Measurements from ENCODE around the gene NKD2. TPM values are rescaled to one million over a fixed set of nuclear protein-coding genes. Genes with fewer than 3 reads are reported as not detected.

Gene NKD2
- total RNA-seq, 1 experiment from 2014 or later, result 20.4 TPM

DNA sequence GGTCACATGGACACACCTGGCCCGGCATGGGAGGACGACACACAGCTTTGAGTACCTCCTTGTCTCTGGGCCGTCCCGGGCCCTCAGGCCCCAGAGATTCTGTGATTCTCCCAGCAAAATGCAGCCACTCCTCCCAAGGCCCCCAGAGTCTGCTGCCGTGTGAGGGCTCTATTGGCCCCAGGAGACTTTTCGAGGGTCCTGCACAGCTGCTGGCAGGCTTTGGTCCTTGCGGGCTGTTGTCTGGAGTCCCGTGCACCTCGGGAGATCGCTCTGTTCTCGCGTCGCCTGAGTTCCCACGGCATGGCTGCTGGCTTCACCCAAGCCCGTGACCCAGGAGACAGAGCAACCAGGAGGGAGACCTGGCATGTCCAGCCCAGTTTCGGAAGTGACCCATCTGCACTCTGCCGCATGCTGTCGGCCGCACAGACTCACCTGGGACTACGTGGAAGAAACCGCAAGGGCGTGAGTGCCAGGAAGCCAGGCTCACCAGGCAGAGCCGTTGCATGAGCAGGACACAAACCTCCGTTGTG, 46.8 kb upstream of the NKD2 start:
- H3K27ac ChIP-seq (ENCODE audit: low read depth, low read length), result no peak overlapping the region
- H3K4me2 ChIP-seq (ENCODE audit: low read length), result no peak overlapping the region
- BruUV-seq (replicated peaks), result no TSS peak
- no peaks in the 10 kb centered on the region for H3K79me2 ChIP-seq (ENCODE audit: insufficient read depth, low read length)
- DNase-seq (ENCODE audit: low read depth, low spot score), result no peak
- ChIA-PET CTCF (no interaction called here), POLR2A (no interaction called here), RAD21 (ENCODE audit: low non-redundant PET in 1 of 2, low total read pairs in 2 of 2, uncharacterized antibody in 2 of 2, unreplicated experiment in 2 of 2) (no interaction called here)
- H3K4me1 ChIP-seq (ENCODE audit: control insufficient read depth in 1 of 2, insufficient read depth in 2 of 2, low read length in 2 of 2), result peaks cover 9 to 25% of the 10 kb centered on the region in 2 experiments
- intact Hi-C loops (cut with micrococcal nuclease), result no loop called here
- TF ChIP-seq ATF3 (IDR thresholded peaks at IDR 0.05) (no peak), CBX3 (IDR thresholded peaks at IDR 0.05; ENCODE audit: low read depth) (no peak), ELF1 (IDR thresholded peaks at IDR 0.05; ENCODE audit: borderline replicate concordance, low read depth) (no peak), RAD21 (IDR thresholded peaks at IDR 0.05; ENCODE audit: low read depth) (no peak), ZNF274 (IDR thresholded peaks at IDR 0.05; ENCODE audit: low read depth, low read length) (no peak), TCF7L2 (IDR thresholded peaks at IDR 0.05; ENCODE audit: borderline replicate concordance, extremely low read depth, insufficient read depth, insufficient read length) (no peak), CEBPB (IDR thresholded peaks at IDR 0.05; ENCODE audit: low read depth) (no peak), JUND (IDR thresholded peaks at IDR 0.05) (no peak), EGR1 (IDR thresholded peaks at IDR 0.05; ENCODE audit: low read depth) (no peak), SP1 (IDR thresholded peaks at IDR 0.05; ENCODE audit: low read depth) (no peak), ZBTB33 (IDR thresholded peaks at IDR 0.05; ENCODE audit: extremely low read depth, insufficient replicate concordance, low read length) (no peak), EZH2phosphoT487 (IDR thresholded peaks at IDR 0.05; ENCODE audit: borderline replicate concordance) (no peak), POLR2A (IDR thresholded peaks at IDR 0.05; ENCODE audit: borderline replicate concordance, extremely low read depth, insufficient read depth, insufficient read length) (no peak), SRF (IDR thresholded peaks at IDR 0.05; ENCODE audit: low read depth) (no peak), EZH2 (IDR thresholded peaks at IDR 0.05) (no peak), ZFX (IDR thresholded peaks at IDR 0.05) (no peak), FOSL1 (IDR thresholded peaks at IDR 0.05; ENCODE audit: low read depth) (no peak)
- TF ChIP-seq, protein P1, sequence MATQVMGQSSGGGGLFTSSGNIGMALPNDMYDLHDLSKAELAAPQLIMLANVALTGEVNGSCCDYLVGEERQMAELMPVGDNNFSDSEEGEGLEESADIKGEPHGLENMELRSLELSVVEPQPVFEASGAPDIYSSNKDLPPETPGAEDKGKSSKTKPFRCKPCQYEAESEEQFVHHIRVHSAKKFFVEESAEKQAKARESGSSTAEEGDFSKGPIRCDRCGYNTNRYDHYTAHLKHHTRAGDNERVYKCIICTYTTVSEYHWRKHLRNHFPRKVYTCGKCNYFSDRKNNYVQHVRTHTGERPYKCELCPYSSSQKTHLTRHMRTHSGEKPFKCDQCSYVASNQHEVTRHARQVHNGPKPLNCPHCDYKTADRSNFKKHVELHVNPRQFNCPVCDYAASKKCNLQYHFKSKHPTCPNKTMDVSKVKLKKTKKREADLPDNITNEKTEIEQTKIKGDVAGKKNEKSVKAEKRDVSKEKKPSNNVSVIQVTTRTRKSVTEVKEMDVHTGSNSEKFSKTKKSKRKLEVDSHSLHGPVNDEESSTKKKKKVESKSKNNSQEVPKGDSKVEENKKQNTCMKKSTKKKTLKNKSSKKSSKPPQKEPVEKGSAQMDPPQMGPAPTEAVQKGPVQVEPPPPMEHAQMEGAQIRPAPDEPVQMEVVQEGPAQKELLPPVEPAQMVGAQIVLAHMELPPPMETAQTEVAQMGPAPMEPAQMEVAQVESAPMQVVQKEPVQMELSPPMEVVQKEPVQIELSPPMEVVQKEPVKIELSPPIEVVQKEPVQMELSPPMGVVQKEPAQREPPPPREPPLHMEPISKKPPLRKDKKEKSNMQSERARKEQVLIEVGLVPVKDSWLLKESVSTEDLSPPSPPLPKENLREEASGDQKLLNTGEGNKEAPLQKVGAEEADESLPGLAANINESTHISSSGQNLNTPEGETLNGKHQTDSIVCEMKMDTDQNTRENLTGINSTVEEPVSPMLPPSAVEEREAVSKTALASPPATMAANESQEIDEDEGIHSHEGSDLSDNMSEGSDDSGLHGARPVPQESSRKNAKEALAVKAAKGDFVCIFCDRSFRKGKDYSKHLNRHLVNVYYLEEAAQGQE (IDR thresholded peaks at IDR 0.05; ENCODE audit: low read depth), result no peak
- TF ChIP-seq, protein P2, sequence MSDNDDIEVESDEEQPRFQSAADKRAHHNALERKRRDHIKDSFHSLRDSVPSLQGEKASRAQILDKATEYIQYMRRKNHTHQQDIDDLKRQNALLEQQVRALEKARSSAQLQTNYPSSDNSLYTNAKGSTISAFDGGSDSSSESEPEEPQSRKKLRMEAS (IDR thresholded peaks at IDR 0.05), result no peak
- no peak overlapping the region for H3K4me3 ChIP-seq (replicated peaks in 1 of 2; ENCODE audit: low read depth in 1 of 2, low read length in 2 of 2)
- H3K9me3 ChIP-seq (ENCODE audit: control insufficient read depth in 1 of 2, insufficient read depth in 1 of 2, low read depth in 1 of 2, low read length in 2 of 2), result no peaks in the 10 kb centered on the region
- no peaks in the 10 kb centered on the region for H3K9me2 ChIP-seq (ENCODE audit: insufficient read depth)
- no peaks in the 10 kb centered on the region for H4K20me1 ChIP-seq (ENCODE audit: insufficient read depth)
- no peak for ATAC-seq
- no peak overlapping the region for H3K9ac ChIP-seq (ENCODE audit: low read length)
- no peaks in the 10 kb centered on the region for H3K36me3 ChIP-seq (ENCODE audit: control insufficient read depth in 1 of 2, insufficient read depth in 2 of 2, low read length in 2 of 2)
- peaks cover 24% of the 10 kb centered on the region for H3K27me3 ChIP-seq (ENCODE audit: insufficient read depth, low read length)
- H2AFZ ChIP-seq (ENCODE audit: low read depth, low read length, poor library complexity, severe bottlenecking), result no peak overlapping the region

Data from HCT116 (cell line).